ENCODE results near the gene BCORL1.

BCORL1 gene

GRCh38 chrX:130103605-130104004 is 121.2 kb downstream of the BCORL1 start:
- Histone ChIP-seq H2AFZ (ENCODE audit: low read depth, low read length) (no peak overlapping the region), H4K20me1 (ENCODE audit: insufficient read depth, low read length) (peaks cover 93% of the 10 kb centered on the region), H3K27ac (ENCODE audit: low read length) (no peak overlapping the region), H3K79me2 (ENCODE audit: low read length) (peaks cover 100% of the 10 kb centered on the region), H3K9ac (ENCODE audit: low read length) (no peak overlapping the region), H3K4me1 (ENCODE audit: low read length) (peaks cover 23% of the 10 kb centered on the region), H3K4me2 (ENCODE audit: low read length) (no peak overlapping the region), H3K4me3 (ENCODE audit: low read length) (no peak overlapping the region), H3K36me3 (replicated peaks; ENCODE audit: low read depth, low read length) (peaks cover 14% of the 10 kb centered on the region), H3K9me3 (ENCODE audit: insufficient read depth, low read length) (no peaks in the 10 kb centered on the region), H3K27me3 (ENCODE audit: low read depth, low read length) (no peaks in the 10 kb centered on the region)
- no peak for TF ChIP-seq CTCF (IDR thresholded peaks at IDR 0.05; ENCODE audit: low read depth, low read length)
- no peak for TF ChIP-seq EZH2phosphoT487 (IDR thresholded peaks at IDR 0.05; ENCODE audit: low read depth)

- Histone ChIP-seq H3K4me1 (ENCODE audit: low read length) (peaks cover 28% of the 10 kb centered on the region), H3K79me2 (ENCODE audit: low read length) (peaks cover 100% of the 10 kb centered on the region), H4K20me1 (ENCODE audit: insufficient read depth, low read length) (peaks cover 83% of the 10 kb centered on the region), H3K36me3 (replicated peaks; ENCODE audit: low read depth, low read length) (peaks cover 16% of the 10 kb centered on the region), H3K27ac (ENCODE audit: low read length) (no peak overlapping the region), H2AFZ (ENCODE audit: low read depth, low read length) (no peak overlapping the region), H3K4me2 (ENCODE audit: low read length) (no peak overlapping the region), H3K4me3 (ENCODE audit: low read length) (no peak overlapping the region), H3K27me3 (ENCODE audit: low read depth, low read length) (no peaks in the 10 kb centered on the region), H3K9me3 (ENCODE audit: insufficient read depth, low read length) (no peaks in the 10 kb centered on the region), H3K9ac (ENCODE audit: low read length) (no peak overlapping the region)
- TF ChIP-seq EZH2phosphoT487 (IDR thresholded peaks at IDR 0.05; ENCODE audit: low read depth) (no peak), CTCF (IDR thresholded peaks at IDR 0.05; ENCODE audit: low read depth, low read length) (no peak)
Observed at GRCh38 chrX:130105244-130105643, 122.8 kb downstream of the BCORL1 start.

GRCh38 chrX:130106071-130106470 is 123.6 kb downstream of the BCORL1 start:
- Histone ChIP-seq H3K4me1 (ENCODE audit: low read length) (peaks cover 28% of the 10 kb centered on the region), H4K20me1 (ENCODE audit: insufficient read depth, low read length) (peaks cover 75% of the 10 kb centered on the region), H3K36me3 (replicated peaks; ENCODE audit: low read depth, low read length) (peaks cover 15% of the 10 kb centered on the region), H3K9me3 (ENCODE audit: insufficient read depth, low read length) (no peaks in the 10 kb centered on the region), H3K27me3 (ENCODE audit: low read depth, low read length) (no peaks in the 10 kb centered on the region), H3K79me2 (ENCODE audit: low read length) (peaks cover 94% of the 10 kb centered on the region), H3K4me2 (ENCODE audit: low read length) (no peak overlapping the region), H3K9ac (ENCODE audit: low read length) (no peak overlapping the region), H2AFZ (ENCODE audit: low read depth, low read length) (no peak overlapping the region), H3K27ac (ENCODE audit: low read length) (no peak overlapping the region), H3K4me3 (ENCODE audit: low read length) (no peak overlapping the region)
- no peak for TF ChIP-seq CTCF (IDR thresholded peaks at IDR 0.05; ENCODE audit: low read depth, low read length)
- TF ChIP-seq EZH2phosphoT487 (IDR thresholded peaks at IDR 0.05; ENCODE audit: low read depth): no peak

Measured in OCI-LY3 (cell line).